ENCODE data around the gene XYLB. TPM values are rescaled to one million over a fixed set of nuclear protein-coding genes. Genes with fewer than 3 reads are reported as not detected.

Gene XYLB
- total RNA-seq, 3 donors from 2014 or later = 9.7 to 27.7 (median 16.3) TPM

- intact Hi-C loops (cut with DNase I, micrococcal nuclease) = no loop called here
- peak overlapping the region; percentile 55 for H3K4me3 ChIP-seq
- peaks cover 28% of the 10 kb centered on the region for H3K4me1 ChIP-seq (ENCODE audit: low read depth)
- H3K36me3 ChIP-seq (ENCODE audit: low read depth) = no peaks in the 10 kb centered on the region
- DNase-seq (peak; percentile 71 to 81 (median 73)), ATAC-seq (peak; percentile 74)
- no peaks in the 10 kb centered on the region for H3K9me3 ChIP-seq
- TF ChIP-seq, protein P1, sequence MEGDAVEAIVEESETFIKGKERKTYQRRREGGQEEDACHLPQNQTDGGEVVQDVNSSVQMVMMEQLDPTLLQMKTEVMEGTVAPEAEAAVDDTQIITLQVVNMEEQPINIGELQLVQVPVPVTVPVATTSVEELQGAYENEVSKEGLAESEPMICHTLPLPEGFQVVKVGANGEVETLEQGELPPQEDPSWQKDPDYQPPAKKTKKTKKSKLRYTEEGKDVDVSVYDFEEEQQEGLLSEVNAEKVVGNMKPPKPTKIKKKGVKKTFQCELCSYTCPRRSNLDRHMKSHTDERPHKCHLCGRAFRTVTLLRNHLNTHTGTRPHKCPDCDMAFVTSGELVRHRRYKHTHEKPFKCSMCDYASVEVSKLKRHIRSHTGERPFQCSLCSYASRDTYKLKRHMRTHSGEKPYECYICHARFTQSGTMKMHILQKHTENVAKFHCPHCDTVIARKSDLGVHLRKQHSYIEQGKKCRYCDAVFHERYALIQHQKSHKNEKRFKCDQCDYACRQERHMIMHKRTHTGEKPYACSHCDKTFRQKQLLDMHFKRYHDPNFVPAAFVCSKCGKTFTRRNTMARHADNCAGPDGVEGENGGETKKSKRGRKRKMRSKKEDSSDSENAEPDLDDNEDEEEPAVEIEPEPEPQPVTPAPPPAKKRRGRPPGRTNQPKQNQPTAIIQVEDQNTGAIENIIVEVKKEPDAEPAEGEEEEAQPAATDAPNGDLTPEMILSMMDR (IDR thresholded peaks at IDR 0.05) = no peak
Measured at GRCh38 chr3:38454178-38454883, 107.7 kb downstream of the XYLB start.

DNA sequence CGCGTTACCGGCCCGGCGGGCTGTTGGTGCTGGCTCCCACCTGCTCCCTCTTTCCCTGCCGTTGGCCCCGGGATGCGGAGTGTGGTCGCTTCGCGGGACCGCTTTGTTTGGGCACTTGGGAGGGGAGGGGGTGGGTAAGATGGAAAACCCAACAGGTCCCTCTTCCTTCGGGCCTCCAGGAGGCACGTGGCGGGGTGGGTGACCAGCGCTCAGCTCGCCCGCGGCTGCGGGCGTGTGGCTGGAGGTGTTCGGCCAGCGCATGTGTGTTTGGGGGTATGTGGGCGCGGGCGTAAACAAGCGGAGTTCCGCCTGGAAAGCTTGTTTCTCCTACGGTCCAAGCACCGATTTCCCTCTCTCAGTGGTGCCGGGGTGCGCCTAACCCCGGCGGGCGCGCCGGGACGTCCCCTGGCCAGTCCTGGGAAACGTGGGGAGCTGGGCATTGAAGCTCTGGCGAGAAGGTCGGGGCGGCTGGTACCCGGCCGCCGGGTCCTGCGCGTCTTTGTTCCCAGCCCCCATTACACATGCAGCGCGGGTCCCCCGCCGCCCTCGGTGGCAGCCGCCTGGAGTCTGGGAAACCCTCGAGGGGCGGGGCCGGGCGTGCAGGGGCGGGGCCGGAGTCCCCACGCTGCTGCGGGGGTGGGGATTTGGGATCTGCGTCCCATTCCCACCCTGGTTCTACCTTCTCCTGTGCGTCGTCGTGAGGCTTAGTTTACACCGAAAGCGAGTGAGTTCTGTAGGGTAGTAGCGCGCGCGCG, 108.5 kb downstream of the XYLB start:
- TF ChIP-seq, protein P1 (IDR thresholded peaks at IDR 0.05) = no peak
- H3K4me1 ChIP-seq (ENCODE audit: low read depth) = peaks cover 33% of the 10 kb centered on the region
- intact Hi-C loops (cut with DNase I, micrococcal nuclease) = no loop called here
- DNase-seq (peak; percentile 85 to 92 (median 91)), ATAC-seq (peak; percentile 66)
- no peaks in the 10 kb centered on the region for H3K36me3 ChIP-seq (ENCODE audit: low read depth)
- no peaks in the 10 kb centered on the region for H3K9me3 ChIP-seq
- peak overlapping the region; percentile 55 for H3K4me3 ChIP-seq

DNA sequence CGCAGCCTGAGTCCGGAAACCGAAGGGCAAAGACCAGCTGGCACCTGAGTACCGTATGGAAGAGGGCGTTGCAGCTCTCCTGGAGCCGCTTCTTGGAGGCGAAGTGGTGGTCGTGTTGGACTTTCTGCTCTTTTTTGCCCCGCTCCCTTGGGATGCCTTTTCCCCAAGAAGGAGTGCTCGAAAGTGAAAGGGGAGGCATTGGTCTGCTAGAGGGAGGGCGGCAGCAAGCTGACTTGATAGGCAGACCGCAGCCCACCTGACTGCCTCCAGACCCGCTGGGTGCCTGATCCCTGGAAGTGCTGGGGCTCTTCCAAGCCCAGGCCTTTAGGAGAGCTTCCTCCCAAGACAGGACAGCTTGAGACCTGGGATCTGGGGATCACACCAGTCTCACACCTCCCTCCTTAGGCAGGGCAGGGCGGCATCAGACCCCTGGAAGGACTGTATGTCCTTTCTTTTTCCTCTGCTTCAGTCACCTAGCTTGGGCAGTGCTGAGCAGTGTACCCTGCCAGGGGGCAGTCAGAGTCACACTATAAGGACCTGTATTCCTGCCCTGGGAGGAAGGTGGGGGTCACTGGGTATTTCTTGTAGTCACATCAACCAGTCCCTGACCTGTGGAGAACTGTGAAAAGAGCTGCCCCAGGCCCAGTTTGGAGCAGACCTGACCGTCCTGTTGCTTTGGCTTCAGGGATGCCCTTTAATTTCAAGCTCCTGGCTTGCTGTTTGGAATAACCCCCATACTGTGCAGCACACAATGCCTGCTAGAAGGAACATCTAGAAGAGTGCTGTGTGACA, 109.2 kb downstream of the XYLB start:
- peaks cover 38% of the 10 kb centered on the region for H3K4me1 ChIP-seq (ENCODE audit: low read depth)
- no peaks in the 10 kb centered on the region for H3K9me3 ChIP-seq
- H3K4me3 ChIP-seq = peak overlapping the region; percentile 55
- ATAC-seq = no peak
- DNase-seq = no peak
- TF ChIP-seq, protein P1 (IDR thresholded peaks at IDR 0.05) = no peak
- intact Hi-C loops (cut with DNase I, micrococcal nuclease) = no loop called here
- H3K36me3 ChIP-seq (ENCODE audit: low read depth) = no peaks in the 10 kb centered on the region

GRCh38 chr3:38457111-38458003, 110.8 kb downstream of the XYLB start:
- intact Hi-C loops (cut with DNase I, micrococcal nuclease) = no loop called here
- DNase-seq (no peak), ATAC-seq (no peak)
- H3K4me3 ChIP-seq = no peak overlapping the region
- TF ChIP-seq, protein P1 (IDR thresholded peaks at IDR 0.05) = no peak
- no peaks in the 10 kb centered on the region for H3K9me3 ChIP-seq
- H3K36me3 ChIP-seq (ENCODE audit: low read depth) = no peaks in the 10 kb centered on the region
- peaks cover 38% of the 10 kb centered on the region for H3K4me1 ChIP-seq (ENCODE audit: low read depth)

Measured in mucosa of descending colon (tissue), 3 donors.